SU-DHL-6 (cell line): ENCODE results near the gene IL20.

Source experiments
- EZH2phosphoT487 ChIP-seq: fragments of 200-600 bp; sonication (generic), shearing (Covaris generic); conservative IDR thresholded peaks from 2 replicates; pipeline ENCODE4 v1.6.1; 2018; ENCODE audit warnings: mild to moderate bottlenecking, antibody characterized with exemption, low read length, moderate library complexity, mixed read lengths
- TF ChIP-seq, protein P1 (sequence below): fragments of 200-600 bp; sonication (generic); IDR thresholded peaks from one replicate; pipeline ENCODE4 v1.5.1; 2017; ENCODE audit warnings: antibody characterized with exemption, mild to moderate bottlenecking, low read length, moderate library complexity; ENCODE audit not compliant: insufficient read depth, poor library complexity, severe bottlenecking

DNA sequence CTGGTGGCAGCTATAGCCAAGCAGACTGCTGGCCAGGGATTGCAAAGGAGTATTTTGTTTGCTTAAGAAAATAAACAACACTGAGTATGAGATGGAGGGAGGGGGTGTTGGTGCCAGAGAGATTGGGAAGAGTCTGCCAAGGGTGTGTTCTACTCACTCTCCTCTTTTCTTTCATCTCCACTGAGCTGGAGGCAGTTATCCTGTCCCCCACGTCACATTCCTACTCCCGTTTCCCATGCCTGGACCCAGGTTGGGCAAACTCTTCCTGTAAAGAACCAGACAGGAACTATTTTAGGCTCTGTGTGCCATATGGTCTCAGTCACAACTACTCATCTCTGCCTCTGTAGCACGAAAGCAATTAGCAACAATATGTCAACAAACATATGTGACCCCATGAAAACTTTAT lies 30.4 kb downstream of the IL20 start:
- TF ChIP-seq, protein P1, sequence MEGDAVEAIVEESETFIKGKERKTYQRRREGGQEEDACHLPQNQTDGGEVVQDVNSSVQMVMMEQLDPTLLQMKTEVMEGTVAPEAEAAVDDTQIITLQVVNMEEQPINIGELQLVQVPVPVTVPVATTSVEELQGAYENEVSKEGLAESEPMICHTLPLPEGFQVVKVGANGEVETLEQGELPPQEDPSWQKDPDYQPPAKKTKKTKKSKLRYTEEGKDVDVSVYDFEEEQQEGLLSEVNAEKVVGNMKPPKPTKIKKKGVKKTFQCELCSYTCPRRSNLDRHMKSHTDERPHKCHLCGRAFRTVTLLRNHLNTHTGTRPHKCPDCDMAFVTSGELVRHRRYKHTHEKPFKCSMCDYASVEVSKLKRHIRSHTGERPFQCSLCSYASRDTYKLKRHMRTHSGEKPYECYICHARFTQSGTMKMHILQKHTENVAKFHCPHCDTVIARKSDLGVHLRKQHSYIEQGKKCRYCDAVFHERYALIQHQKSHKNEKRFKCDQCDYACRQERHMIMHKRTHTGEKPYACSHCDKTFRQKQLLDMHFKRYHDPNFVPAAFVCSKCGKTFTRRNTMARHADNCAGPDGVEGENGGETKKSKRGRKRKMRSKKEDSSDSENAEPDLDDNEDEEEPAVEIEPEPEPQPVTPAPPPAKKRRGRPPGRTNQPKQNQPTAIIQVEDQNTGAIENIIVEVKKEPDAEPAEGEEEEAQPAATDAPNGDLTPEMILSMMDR = no peak
- no peak for TF ChIP-seq EZH2phosphoT487
